Measurements from ENCODE around the gene SLC7A5.

Gene SLC7A5

DNA sequence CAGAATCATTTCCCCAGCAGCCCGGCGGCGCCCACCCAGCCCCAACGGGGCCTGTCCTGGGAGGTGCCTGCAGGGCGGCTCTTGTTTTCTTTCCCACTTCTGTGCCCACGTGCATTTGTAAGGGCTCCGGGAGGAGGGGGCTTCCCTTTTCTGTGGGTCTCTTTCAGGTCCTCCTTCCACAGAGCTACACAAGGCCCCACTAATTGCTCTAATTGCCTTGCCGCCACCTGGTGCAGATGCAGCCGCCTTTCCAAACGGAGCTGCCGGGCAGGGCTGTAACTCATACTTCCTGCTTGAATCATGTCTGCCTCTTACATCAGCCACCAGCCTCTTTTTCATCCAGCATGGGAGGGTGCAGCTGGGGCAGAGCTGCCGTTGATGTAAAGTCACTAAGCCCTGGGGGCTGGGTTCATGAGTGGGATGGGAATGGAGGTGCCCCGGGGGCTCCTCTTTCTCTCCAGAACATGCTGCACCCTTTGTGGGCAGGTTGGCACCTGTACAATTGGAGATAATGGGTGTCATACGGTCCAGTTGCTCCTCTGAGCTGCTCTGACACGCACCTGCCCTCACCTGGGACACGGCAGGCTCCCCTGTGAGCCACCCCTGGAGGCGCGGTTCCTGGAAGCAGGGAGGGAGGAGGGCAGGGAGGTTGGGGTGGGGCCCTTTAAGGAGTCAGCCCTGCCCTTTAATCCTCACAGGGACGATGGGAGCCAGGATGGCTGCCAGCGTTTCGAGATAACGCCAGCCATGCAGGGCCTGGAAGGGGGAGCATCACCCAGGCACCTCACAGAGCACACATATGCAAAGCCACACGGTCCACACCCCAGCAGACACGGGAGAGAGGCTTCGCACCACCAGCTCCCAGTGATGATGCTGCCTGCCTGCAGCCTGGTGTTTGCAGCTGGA, 62.4 kb downstream of the SLC7A5 start:
- TF ChIP-seq CTCF (IDR thresholded peaks at IDR 0.05) = no peak
- Histone ChIP-seq H3K27ac (no peak overlapping the region), H3K4me1 (ENCODE audit: control insufficient read depth in 1 of 2, insufficient read depth in 1 of 2, low read depth in 1 of 2, low read length in 1 of 2) (peaks cover 53 to 54% of the 10 kb centered on the region in 2 experiments), H3K9me3 (no peaks in the 10 kb centered on the region), H3K36me3 (no peaks in the 10 kb centered on the region), H3K27me3 (no peaks in the 10 kb centered on the region), H3K4me3 (ENCODE audit: low read depth in 1 of 2, low read length in 1 of 2) (peak overlapping the region; percentile 29 to 35)

GRCh38 chr16:87806261-87806640, 63.1 kb downstream of the SLC7A5 start:
- H3K27ac ChIP-seq = no peak overlapping the region
- TF ChIP-seq CTCF (IDR thresholded peaks at IDR 0.05) = no peak

GRCh38 chr16:87803385-87803784, 65.9 kb downstream of the SLC7A5 start:
- H3K9me3 ChIP-seq = no peaks in the 10 kb centered on the region
- no peak overlapping the region for H3K27ac ChIP-seq
- no peak overlapping the region for H3K4me3 ChIP-seq (ENCODE audit: low read depth in 1 of 2, low read length in 1 of 2)
- H3K36me3 ChIP-seq = no peaks in the 10 kb centered on the region
- peaks cover 36% of the 10 kb centered on the region in 2 experiments for H3K4me1 ChIP-seq (ENCODE audit: control insufficient read depth in 1 of 2, insufficient read depth in 1 of 2, low read depth in 1 of 2, low read length in 1 of 2)
- H3K27me3 ChIP-seq = no peaks in the 10 kb centered on the region
- TF ChIP-seq CTCF (IDR thresholded peaks at IDR 0.05) = no peak

More at GRCh38 chr16:87806261-87806640, 63.1 kb downstream of the SLC7A5 start:
- no peaks in the 10 kb centered on the region for H3K36me3 ChIP-seq
- peak overlapping the region; percentile 29 to 35 for H3K4me3 ChIP-seq (ENCODE audit: low read depth in 1 of 2, low read length in 1 of 2)
- no peaks in the 10 kb centered on the region for H3K9me3 ChIP-seq
- no peaks in the 10 kb centered on the region for H3K27me3 ChIP-seq
- H3K4me1 ChIP-seq (ENCODE audit: control insufficient read depth in 1 of 2, insufficient read depth in 1 of 2, low read depth in 1 of 2, low read length in 1 of 2) = peaks cover 58% of the 10 kb centered on the region in 2 experiments

DNA sequence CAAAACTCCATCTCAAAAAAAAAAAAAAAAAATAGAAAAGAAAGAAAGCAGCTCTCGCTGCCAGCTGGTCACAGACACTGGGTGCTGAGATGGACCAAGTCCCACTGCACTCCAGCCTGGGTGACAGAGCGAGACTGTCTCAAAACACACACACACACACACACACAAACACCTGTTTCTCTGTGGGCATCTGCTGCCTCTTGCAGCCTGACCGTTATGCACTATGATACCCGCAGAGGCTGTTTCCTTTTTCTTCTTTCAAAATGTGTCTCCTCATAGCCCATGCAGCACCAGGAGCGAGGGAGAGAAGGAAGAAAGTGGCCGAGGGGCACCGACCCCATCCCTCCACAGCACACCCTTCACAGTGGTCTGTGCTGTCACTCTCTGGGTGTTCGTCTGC, 66.6 kb downstream of the SLC7A5 start:
- TF ChIP-seq CTCF (IDR thresholded peaks at IDR 0.05) = no peak
- Histone ChIP-seq H3K27ac (no peak overlapping the region), H3K27me3 (no peaks in the 10 kb centered on the region), H3K36me3 (no peaks in the 10 kb centered on the region), H3K9me3 (no peaks in the 10 kb centered on the region), H3K4me1 (ENCODE audit: control insufficient read depth in 1 of 2, insufficient read depth in 1 of 2, low read depth in 1 of 2, low read length in 1 of 2) (peaks cover 31% of the 10 kb centered on the region in 2 experiments), H3K4me3 (ENCODE audit: low read depth in 1 of 2, low read length in 1 of 2) (no peak overlapping the region)

- TF ChIP-seq CTCF (IDR thresholded peaks at IDR 0.05) = no peak
- Histone ChIP-seq H3K4me1 (ENCODE audit: control insufficient read depth in 1 of 2, insufficient read depth in 1 of 2, low read depth in 1 of 2, low read length in 1 of 2) (peaks cover 23 to 24% of the 10 kb centered on the region in 2 experiments), H3K9me3 (no peaks in the 10 kb centered on the region)
Observed at GRCh38 chr16:87801679-87802259, 67.5 kb downstream of the SLC7A5 start.

More at GRCh38 chr16:87801679-87802259, 67.5 kb downstream of the SLC7A5 start:
- Histone ChIP-seq H3K36me3 (no peaks in the 10 kb centered on the region), H3K27ac (no peak overlapping the region), H3K4me3 (ENCODE audit: low read depth in 1 of 2, low read length in 1 of 2) (no peak overlapping the region), H3K27me3 (no peaks in the 10 kb centered on the region)
